VCaP (cell line): ENCODE results near the gene CCDC88B.

Experiments used
- H3K27ac ChIP-seq: fragments of 450-650 bp; 2 replicates; pipeline ENCODE4 v1.5.1; 2017
- CTCF ChIP-seq: fragments of 450-650 bp; conservative IDR thresholded peaks from 2 replicates; pipeline ENCODE4 v1.5.1; 2017; ENCODE audit warnings: mild to moderate bottlenecking, moderate library complexity

The CCDC88B gene

GRCh38 chr11:64364911-64365310 lies 24.9 kb downstream of the CCDC88B start:
- TF ChIP-seq CTCF: no peak
- H3K27ac ChIP-seq: no peak overlapping the region

GRCh38 chr11:64366751-64367150 lies 26.7 kb downstream of the CCDC88B start:
- TF ChIP-seq CTCF: no peak
- no peak overlapping the region for H3K27ac ChIP-seq

GRCh38 chr11:64367931-64368672 lies 28.1 kb downstream of the CCDC88B start:
- H3K27ac ChIP-seq: no peak overlapping the region; the same call in 1 of the 2 replicates
- no peak for TF ChIP-seq CTCF

- TF ChIP-seq CTCF: no peak
Observed at GRCh38 chr11:64368673-64369074, 28.7 kb downstream of the CCDC88B start.

GRCh38 chr11:64369440-64370421 lies 29.7 kb downstream of the CCDC88B start:
- TF ChIP-seq CTCF: peak; percentile 34
- H3K27ac ChIP-seq: no peak overlapping the region

More at GRCh38 chr11:64368673-64369074, 28.7 kb downstream of the CCDC88B start:
- H3K27ac ChIP-seq: no peak overlapping the region

GRCh38 chr11:64371201-64371600 lies 31.2 kb downstream of the CCDC88B start:
- TF ChIP-seq CTCF: no peak
- H3K27ac ChIP-seq: no peak overlapping the region

GRCh38 chr11:64372021-64372420 lies 32.0 kb downstream of the CCDC88B start:
- TF ChIP-seq CTCF: no peak
- H3K27ac ChIP-seq: no peak overlapping the region
